T-helper 2 cell treated with Interferon-gamma antibody and Interleukin-4, amounts not matched to agents 5 μg/mL and 100 μg/mL, for 36 hours (primary cell): ENCODE data around the gene ZBTB3.
"Not testable (repeated sequence)": the region's sequence is repeated elsewhere in the genome, so short reads cannot be mapped to it uniquely, and the experiment has no call there.

Experiments
- DNase-seq: peaks from one replicate; pipeline ENCODE4 v3.0.0; 2021; ENCODE audit warnings: low spot score
- H3K27ac Mint-ChIP-seq: one replicate; pipeline ENCODE4 v1.8.0; 2021; ENCODE audit warnings: mild to moderate bottlenecking, mixed read lengths
- H3K27me3 Mint-ChIP-seq: one replicate; pipeline ENCODE4 v1.8.0; 2021; ENCODE audit warnings: low read depth, mixed read lengths
- H3K36me3 Mint-ChIP-seq: one replicate; pipeline ENCODE4 v1.8.0; 2021; ENCODE audit warnings: low read depth, mixed read lengths
- H3K4me1 Mint-ChIP-seq: one replicate; pipeline ENCODE4 v1.8.0; 2021; ENCODE audit warnings: low read depth, mixed read lengths
- H3K4me3 Mint-ChIP-seq: one replicate; pipeline ENCODE4 v1.8.0; 2022; ENCODE audit warnings: mild to moderate bottlenecking, moderate library complexity, mixed read lengths
- H3K9me3 Mint-ChIP-seq: one replicate; pipeline ENCODE4 v1.8.0; 2021; ENCODE audit warnings: mixed read lengths

ZBTB3 gene

DNA sequence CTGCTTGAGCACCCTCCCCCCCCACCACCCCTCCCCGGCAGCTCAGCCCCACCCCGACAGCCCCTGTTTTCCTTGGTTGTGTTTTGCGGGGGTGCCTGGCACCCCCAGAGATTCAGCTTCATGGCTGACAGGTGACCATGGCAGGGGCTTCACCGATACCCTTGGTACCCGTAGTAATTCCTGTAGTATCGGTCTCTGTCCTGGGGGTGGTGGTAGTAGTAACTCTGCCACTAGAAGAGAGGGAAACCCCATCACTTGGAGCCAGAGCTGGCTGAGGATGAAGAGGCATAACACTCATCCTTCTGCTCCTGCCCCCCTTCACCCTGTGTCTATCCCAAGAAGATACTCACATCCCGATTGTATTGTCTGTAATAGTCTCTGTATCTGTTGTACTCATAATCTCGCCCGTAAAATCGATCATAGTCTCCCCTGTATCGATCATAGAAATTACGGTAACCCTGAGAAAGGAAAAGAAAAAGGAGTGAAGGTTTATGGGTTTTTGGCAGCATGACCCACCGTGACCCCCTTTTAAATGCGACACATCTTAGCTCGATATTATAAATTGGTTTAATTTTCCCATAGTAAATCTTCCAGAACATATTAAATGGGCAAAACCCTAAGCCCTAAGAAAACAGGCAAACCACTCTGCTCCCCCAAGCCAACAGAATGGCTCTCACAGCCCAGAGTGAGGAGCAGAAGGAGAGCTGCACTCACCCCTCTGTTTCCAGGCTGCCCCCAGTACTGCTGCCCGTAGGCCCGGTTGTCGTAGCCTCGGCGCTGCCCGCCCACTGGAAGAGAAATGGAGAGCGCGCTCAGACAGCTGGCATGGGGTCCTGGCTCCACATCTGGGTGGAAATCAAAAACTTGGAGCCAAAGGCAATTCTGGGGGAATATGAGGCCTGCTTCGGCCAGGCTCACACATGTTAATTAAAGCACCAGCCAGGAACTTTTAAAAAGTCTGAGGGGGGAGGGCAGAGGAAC lies 38.5 kb downstream of the ZBTB3 start:
- Mint-ChIP-seq H3K27ac (peak overlapping the region; percentile 63), H3K4me3 (peak overlapping the region; percentile 17), H3K27me3 (no peaks in the 10 kb centered on the region), H3K9me3 (no peaks in the 10 kb centered on the region), H3K4me1 (peaks cover 50% of the 10 kb centered on the region), H3K36me3 (peaks cover 83% of the 10 kb centered on the region)
- no peak for DNase-seq

DNA sequence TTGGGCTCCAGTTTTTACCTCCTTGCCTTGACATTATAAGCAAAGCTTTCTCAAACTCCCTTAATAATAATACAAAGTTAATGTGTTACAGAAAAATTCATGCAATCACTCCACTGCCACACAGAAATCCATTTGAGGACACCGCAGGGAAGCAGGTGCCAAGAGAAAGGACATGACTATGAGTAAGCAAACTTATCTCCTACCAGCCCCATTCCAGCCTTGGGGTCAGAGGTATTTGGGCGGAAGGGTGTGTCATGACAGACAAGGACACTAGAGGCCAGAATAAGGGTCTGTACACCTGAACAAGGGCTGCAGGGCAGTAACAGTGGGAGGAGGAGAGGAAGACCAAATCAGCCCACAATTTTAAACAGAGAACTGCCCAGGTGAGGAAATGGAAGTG lies 40.6 kb downstream of the ZBTB3 start:
- Mint-ChIP-seq H3K4me1 (peaks cover 57% of the 10 kb centered on the region), H3K27me3 (no peaks in the 10 kb centered on the region), H3K9me3 (no peaks in the 10 kb centered on the region), H3K36me3 (peaks cover 74% of the 10 kb centered on the region), H3K4me3 (peak overlapping the region; percentile 74), H3K27ac (peak overlapping the region; percentile 93)
- DNase-seq, result no peak

DNA sequence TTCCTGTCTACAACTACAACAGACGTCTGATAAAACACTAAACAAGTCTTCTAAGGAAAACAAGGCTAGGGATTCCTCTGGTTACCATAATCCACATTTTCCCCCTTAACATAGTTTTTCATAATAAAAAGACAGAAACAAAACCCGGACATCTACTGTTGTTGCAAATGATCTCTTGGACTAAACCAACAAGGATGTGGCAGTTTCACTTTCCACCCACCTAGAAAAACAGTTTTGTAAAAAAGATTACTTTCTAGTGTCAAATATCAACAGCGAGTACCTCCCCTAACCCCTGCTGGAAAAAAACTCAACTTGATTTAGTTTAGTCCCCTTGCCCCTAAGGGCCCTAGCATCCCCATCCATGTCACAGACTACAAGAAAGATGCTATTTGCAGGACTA lies 41.1 kb downstream of the ZBTB3 start:
- no peaks in the 10 kb centered on the region for H3K9me3 Mint-ChIP-seq
- peak overlapping the region; percentile 93 for H3K27ac Mint-ChIP-seq
- DNase-seq, result no peak
- H3K4me3 Mint-ChIP-seq, result peak overlapping the region; percentile 74
- H3K27me3 Mint-ChIP-seq, result no peaks in the 10 kb centered on the region
- peaks cover 55% of the 10 kb centered on the region for H3K4me1 Mint-ChIP-seq
- H3K36me3 Mint-ChIP-seq, result peaks cover 69% of the 10 kb centered on the region

DNA sequence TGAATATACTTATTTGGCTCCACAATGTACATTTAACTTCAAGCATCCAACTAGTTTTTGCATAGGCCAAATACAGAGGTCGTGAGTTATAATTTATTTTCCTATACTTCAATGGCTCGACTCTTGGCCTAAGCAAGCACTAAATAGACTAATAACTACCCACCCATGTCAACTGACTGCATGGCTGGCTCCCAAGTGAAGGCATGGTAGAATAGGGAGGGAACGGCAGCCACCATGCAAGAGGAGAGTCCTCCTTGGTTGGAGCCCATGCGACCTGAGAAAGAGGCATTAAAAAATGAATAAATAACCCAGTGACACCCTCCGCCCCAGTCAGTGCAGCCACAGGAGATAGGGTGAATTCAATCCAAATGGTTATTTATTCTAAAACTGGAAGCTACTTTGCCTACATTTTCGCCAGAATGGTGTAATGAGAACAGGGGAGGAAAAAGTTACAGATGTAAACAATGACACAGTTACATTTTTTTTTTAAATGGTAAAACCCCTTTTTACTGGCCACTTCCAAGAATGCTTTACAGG lies 41.6 kb downstream of the ZBTB3 start:
- Mint-ChIP-seq H3K9me3 (no peaks in the 10 kb centered on the region), H3K4me3 (peak overlapping the region; percentile 74), H3K4me1 (peaks cover 57% of the 10 kb centered on the region), H3K27me3 (no peaks in the 10 kb centered on the region), H3K27ac (peak overlapping the region; percentile 93), H3K36me3 (peaks cover 64% of the 10 kb centered on the region)
- no peak for DNase-seq

DNA sequence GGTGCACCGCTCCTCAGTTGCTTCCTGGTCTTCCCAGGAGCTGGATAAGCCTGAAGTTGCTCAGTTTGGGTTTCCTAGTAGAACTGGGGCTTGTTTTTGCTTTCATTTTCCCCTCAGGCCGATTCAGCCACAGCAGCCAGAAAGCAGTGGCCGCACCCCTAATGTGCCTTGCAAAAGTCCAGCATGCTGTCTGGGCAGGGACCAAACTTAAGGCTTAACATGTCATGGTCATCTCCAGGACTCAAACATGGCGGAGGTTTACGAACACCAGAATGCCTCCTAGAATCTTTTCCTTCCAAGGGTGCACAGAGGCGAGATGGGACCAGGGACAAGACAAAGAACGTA lies 44.0 kb downstream of the ZBTB3 start:
- no peaks in the 10 kb centered on the region for H3K27me3 Mint-ChIP-seq
- H3K9me3 Mint-ChIP-seq, result no peaks in the 10 kb centered on the region
- H3K27ac Mint-ChIP-seq, result peak overlapping the region; percentile 96
- H3K4me1 Mint-ChIP-seq, result peaks cover 65% of the 10 kb centered on the region
- H3K36me3 Mint-ChIP-seq, result peaks cover 45% of the 10 kb centered on the region
- H3K4me3 Mint-ChIP-seq, result peak overlapping the region; percentile 95
- DNase-seq, result peak; percentile 25

DNA sequence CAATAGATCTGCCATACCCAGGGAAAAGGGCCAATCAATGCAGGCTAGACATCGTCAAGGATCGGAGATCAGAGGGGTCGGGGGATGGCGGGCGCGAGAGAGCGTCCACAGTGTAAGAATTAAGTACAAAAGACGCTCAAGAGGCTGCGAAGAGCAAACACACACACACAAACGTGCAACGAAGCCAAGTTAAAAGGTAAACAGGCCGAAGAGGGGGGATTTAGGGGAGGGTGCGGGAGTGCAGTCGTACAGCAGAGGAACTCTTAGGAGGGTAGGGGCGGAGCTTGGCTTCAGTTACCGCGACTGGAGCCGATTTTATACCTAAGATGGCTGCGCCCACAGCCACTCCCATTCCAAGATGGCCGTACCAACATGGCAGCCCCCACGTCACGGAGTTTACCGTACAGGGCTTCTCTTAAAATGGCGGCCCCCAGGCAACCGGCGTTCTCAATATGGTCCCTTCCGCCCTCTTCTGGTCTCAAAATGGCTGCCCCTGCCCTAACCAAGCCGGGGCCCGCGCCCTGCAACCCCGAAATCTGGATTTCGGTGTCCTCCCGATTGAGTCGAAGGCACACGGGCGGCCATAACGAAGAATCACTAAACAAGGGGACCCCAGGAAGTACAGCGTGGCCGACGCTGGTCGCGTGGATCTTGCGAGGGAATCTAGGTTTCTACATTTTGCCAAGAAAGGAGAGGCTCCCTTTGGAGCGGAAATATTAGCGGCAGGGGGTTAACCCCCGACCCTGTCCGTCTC lies 44.5 kb downstream of the ZBTB3 start:
- Mint-ChIP-seq H3K4me3 (peak overlapping the region; percentile 95), H3K9me3 (no peaks in the 10 kb centered on the region), H3K27me3 (no peaks in the 10 kb centered on the region), H3K4me1 (peaks cover 60% of the 10 kb centered on the region), H3K36me3 (peaks cover 43% of the 10 kb centered on the region), H3K27ac (peak overlapping the region; percentile 96)
- DNase-seq, result peak; percentile 95

DNA sequence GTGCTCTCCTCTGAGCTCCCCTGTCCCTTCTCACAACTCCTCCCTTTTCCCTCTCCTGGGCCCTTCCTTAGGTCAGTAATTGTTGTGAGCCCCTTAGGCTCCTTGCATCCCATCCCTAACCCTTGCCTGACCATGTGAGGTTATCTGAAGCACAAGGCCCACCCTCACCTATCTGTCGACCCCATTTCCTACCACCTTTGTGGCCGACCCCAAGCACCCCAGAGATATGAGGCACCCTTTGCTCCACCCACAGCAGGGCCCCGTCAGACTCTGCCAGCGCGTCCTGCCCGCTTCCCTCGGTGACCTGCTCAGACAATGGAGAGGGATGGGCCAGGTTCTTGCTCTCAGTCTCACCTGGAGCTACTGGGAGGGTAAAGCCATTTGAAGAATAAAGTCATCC lies 45.2 kb downstream of the ZBTB3 start:
- Mint-ChIP-seq H3K4me3 (peak overlapping the region; percentile 95), H3K27me3 (no peaks in the 10 kb centered on the region), H3K4me1 (peaks cover 56% of the 10 kb centered on the region), H3K9me3 (no peaks in the 10 kb centered on the region), H3K27ac (peak overlapping the region; percentile 96), H3K36me3 (peaks cover 38% of the 10 kb centered on the region)
- DNase-seq, result peak; percentile 38

DNA sequence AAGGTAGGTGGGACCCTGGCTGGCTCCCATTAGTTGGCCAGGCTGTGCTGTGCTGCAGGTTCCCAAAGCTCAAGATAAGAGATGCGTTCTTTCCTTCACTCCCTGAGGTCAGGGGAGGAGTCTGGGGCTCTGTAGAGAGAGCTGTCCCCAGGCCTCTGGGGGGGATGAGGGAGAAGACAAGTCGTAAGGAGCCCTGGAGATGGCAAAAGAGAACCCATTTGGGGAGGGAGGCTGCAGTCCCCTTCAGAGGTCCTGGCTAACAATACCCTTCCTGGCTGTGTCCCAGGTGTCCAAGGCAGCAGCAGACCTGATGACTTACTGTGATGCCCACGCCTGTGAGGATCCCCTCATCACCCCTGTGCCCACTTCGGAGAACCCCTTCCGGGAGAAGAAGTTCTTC lies 45.6 kb downstream of the ZBTB3 start:
- H3K27ac Mint-ChIP-seq, result peak overlapping the region; percentile 96
- DNase-seq, result no peak
- H3K4me3 Mint-ChIP-seq, result peak overlapping the region; percentile 95
- peaks cover 52% of the 10 kb centered on the region for H3K4me1 Mint-ChIP-seq
- H3K36me3 Mint-ChIP-seq, result peaks cover 34% of the 10 kb centered on the region
- H3K27me3 Mint-ChIP-seq, result no peaks in the 10 kb centered on the region
- no peaks in the 10 kb centered on the region for H3K9me3 Mint-ChIP-seq

DNA sequence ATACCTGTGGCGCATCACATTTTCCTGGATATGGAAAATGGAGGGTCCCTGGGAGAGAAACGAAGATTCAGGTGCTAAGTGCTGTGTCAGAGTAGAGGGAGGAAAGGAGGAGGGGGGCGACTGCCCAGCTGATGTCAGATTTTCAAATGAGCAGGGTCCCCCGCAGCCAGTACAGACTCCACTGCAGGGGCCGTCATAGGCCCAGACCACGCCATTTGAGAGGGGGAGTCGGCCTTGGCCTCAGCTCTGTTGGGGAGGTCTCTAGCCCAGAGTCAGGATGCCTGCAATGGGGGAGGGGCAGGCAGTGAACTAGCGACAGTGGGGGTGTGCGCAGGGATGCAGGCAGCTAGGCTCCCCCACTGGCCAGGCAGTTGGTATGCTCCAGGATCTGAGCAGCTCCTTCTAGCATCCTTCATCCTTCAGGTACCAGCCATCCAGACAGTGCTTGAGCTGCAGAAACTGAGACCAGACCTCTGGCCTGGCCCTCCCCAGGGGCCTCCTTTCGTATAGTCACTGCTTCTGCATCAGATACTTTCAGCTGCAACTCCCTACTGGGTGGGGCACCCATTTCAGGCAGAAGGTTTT lies 46.6 kb downstream of the ZBTB3 start, which contains the start of the genes BSCL2 and GNG3:
BSCL2 (minus strand) TSS at position 148 of the 585 bp plus-strand sequence. CDS start 229 bp downstream, outside the sequence.
GNG3 (plus strand) TSS at position 400 of the 585 bp plus-strand sequence. CDS start 620 bp downstream, outside the sequence.
- Mint-ChIP-seq H3K27me3 (no peaks in the 10 kb centered on the region), H3K9me3 (no peaks in the 10 kb centered on the region), H3K4me1 (peaks cover 42% of the 10 kb centered on the region), H3K4me3 (peak within 1 kb of the TSS; percentile 95), H3K36me3 (peaks cover 27% of the 10 kb centered on the region), H3K27ac (peak within 1 kb of the TSS; percentile 96)
- no peak for DNase-seq

DNA sequence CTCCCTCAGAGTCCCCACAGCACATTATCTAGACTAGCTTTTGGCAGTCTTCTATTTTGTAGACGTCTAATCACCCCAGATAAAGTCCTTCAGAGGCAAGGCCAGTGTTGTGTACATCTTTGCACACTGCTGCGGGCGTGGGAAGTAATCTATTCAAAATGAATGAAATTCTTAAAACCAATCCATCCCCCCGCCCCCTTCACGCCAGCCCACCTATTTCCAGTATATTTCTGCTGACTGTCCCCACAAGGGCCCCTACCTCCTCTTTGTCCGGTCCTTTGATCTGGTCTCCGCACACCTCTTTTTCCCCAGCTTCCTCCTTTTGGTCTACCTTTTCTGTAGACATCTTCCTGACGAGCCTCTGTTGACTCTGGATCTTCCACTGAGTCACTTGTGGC lies 47.1 kb downstream of the ZBTB3 start:
- Mint-ChIP-seq H3K4me3 (peak overlapping the region; percentile 41), H3K36me3 (peaks cover 26% of the 10 kb centered on the region), H3K4me1 (peaks cover 38% of the 10 kb centered on the region), H3K27me3 (no peaks in the 10 kb centered on the region), H3K9me3 (no peaks in the 10 kb centered on the region), H3K27ac (peak overlapping the region; percentile 38)
- DNase-seq, result no peak

DNA sequence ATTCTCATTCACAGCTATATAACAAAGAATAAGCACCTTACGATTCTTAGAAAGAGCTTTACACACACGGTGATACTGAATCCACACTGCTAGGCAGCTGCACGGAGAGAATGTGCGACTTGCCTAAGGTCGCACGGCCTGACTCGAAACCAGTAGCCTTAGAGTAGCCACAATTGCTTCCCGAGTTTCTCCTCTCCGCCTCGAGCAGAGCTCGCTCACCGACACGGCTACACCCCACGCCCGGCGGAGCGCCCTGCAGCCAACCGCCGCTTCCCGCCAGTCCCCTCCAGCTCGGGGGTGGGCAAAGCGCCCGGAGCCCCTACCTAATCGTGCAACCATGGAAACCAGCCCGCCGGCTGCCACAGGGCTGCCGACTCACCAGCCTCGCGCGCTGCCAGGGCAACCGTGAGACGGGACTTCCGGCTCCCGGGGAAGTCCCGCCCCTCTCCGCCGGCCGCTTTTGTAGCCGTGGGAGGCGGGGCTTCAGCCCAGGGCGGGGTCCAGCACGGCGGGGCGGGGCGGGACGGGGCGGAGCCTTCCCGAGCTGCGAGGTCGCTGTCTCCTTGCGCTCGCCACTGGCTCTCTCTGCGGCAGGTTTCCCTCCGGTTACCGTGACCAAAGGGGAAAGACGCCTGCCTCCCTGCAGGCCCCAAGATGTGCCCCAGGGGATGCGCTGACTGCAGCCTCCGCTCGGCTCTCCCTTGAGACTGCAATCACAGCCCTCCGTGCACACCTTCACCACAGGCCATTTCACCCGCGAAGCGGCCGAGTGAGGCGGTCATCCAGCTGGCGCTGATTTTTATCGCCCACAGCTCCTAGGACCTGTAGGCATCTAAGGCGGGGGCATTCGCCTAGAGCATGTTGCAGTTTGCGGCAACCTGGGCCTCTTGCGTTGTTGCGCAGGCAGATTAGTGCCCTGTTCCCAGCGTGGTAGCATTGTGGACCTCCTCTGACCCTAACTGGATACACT lies 47.8 kb downstream of the ZBTB3 start:
- peak; percentile 91 for DNase-seq
- H3K27ac Mint-ChIP-seq, result peak overlapping the region; percentile 81
- H3K27me3 Mint-ChIP-seq, result no peaks in the 10 kb centered on the region
- no peaks in the 10 kb centered on the region for H3K9me3 Mint-ChIP-seq
- peak overlapping the region; percentile 93 for H3K4me3 Mint-ChIP-seq
- peaks cover 25% of the 10 kb centered on the region for H3K36me3 Mint-ChIP-seq
- H3K4me1 Mint-ChIP-seq, result peaks cover 38% of the 10 kb centered on the region

DNA sequence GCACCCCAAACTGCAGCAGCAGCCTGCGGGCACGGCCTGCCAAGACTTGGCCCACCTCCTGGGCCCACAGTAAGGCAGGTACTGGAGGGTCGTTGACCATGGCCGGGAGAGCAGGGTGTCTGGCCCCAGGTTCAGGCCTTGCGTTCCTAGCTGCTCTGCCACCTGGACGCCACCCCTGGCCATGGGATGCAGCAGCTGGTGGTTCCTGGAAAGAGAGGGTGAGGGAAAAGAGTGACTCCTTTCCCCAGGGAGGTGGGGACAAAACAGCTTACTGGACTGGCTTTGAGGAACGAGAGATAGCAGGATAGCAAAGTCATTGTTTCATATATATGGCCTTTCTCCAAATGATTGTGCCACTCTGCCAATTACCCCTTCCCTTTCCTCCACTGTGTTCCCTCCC lies 48.5 kb downstream of the ZBTB3 start:
- DNase-seq, result no peak
- Mint-ChIP-seq H3K27me3 (no peaks in the 10 kb centered on the region), H3K27ac (peak overlapping the region; percentile 81), H3K4me3 (peak overlapping the region; percentile 93), H3K4me1 (peaks cover 37% of the 10 kb centered on the region), H3K36me3 (peaks cover 23% of the 10 kb centered on the region), H3K9me3 (no peaks in the 10 kb centered on the region)

DNA sequence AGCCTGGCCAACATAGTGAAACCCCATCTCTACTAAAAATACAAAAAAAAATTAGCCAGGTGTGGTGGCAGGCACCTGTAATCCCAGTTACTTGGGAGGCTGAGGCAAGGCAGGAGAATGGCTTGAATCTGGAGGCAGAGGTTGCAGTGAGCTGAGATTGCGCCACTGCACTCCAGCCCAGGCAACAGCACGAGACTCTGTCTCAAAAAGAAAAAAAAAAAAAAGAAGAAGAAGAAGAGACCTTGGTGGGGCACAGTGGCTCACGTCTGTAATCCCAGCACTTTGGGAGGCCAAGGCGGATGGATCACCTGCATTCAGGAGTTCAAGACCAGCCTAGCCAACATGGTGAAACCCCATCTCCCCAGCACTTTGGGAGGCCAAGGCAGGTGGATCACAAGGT lies 50.0 kb downstream of the ZBTB3 start:
- not testable (repeated sequence) for H3K4me3 Mint-ChIP-seq, H3K27me3 Mint-ChIP-seq, H3K9me3 Mint-ChIP-seq, H3K27ac Mint-ChIP-seq, DNase-seq
- peaks cover 15% of the 10 kb centered on the region for H3K36me3 Mint-ChIP-seq
- peaks cover 25% of the 10 kb centered on the region for H3K4me1 Mint-ChIP-seq
